ENCODE data around the gene ACSL3. TPM values are rescaled to one million over a fixed set of nuclear protein-coding genes. Genes with fewer than 3 reads are reported as not detected.

Gene ACSL3
- total RNA-seq, 4 donors from 2014 or later, result 46.5 to 71.6 (median 52.1) TPM

GRCh38 chr2:222964376-222965031 lies 103.7 kb downstream of the ACSL3 start:
- Histone ChIP-seq H3K27ac (no peak overlapping the region), H3K9me3 (no peaks in the 10 kb centered on the region), H3K4me1 (no peaks in the 10 kb centered on the region), H3K4me3 (no peak overlapping the region), H3K27me3 (peaks cover 4% of the 10 kb centered on the region), H3K36me3 (no peaks in the 10 kb centered on the region)
- no peak for TF ChIP-seq POLR2A (IDR thresholded peaks at IDR 0.05)
- no peak for TF ChIP-seq CTCF (IDR thresholded peaks at IDR 0.05)
- no peak for TF ChIP-seq EP300 (IDR thresholded peaks at IDR 0.05)
- TF ChIP-seq POLR2AphosphoS5 (IDR thresholded peaks at IDR 0.05), result no peak
- 86 to 88% methylated on average over 4 to 5 of the region's 11 CpGs for WGBS, 2 donors (ENCODE audit: low coverage in 1 of 2)
- ATAC-seq, result no peak

GRCh38 chr2:222965555-222965954 lies 104.7 kb downstream of the ACSL3 start:
- H3K4me1 ChIP-seq, result no peaks in the 10 kb centered on the region
- H3K9me3 ChIP-seq, result no peaks in the 10 kb centered on the region
- no peak for TF ChIP-seq POLR2A (IDR thresholded peaks at IDR 0.05)
- no peak for TF ChIP-seq EP300 (IDR thresholded peaks at IDR 0.05)
- no peak for TF ChIP-seq CTCF (IDR thresholded peaks at IDR 0.05)
- TF ChIP-seq POLR2AphosphoS5 (IDR thresholded peaks at IDR 0.05), result no peak
- WGBS, 2 donors (ENCODE audit: low coverage in 1 of 2), result no CpG with 5 or more reads among the region's 1 CpG
- H3K27me3 ChIP-seq, result peaks cover 4% of the 10 kb centered on the region
- ATAC-seq, result no peak
- no peaks in the 10 kb centered on the region for H3K36me3 ChIP-seq
- H3K27ac ChIP-seq, result no peak overlapping the region
- H3K4me3 ChIP-seq, result no peak overlapping the region

DNA sequence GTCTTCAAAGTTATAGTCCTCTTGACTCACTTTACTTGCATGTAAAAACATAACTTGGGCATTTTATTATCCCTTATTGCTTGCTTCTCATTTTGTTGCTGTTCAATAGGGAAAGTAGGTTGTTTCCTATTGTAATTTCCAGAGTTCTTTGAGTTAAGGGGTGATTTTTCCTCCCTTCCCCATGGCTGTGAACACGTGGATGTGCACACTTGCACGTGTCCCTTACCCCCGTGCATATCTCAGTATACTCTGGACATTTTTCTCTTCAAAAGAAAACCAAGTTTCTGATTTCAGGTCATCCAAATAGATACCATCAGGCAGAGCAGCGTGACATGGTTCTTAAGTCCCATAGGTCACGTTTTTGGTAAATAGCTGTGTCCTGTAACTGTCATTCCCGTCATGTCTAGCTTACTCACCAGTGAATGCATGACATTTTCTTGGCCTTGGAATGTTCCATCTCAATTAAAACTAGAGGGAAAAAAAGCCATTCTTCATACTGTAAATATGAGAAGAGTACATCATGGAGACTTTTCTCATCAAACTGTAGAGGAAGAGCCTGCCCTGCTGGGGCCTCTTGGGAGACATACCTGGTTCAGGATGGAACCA lies 107.8 kb downstream of the ACSL3 start:
- no peak for ATAC-seq
- H3K4me1 ChIP-seq, result peaks cover 0 to 8% (median 0%) of the 10 kb centered on the region in 3 donors
- H3K27ac ChIP-seq, result no peak overlapping the region
- no peaks in the 10 kb centered on the region for H3K36me3 ChIP-seq
- H3K4me3 ChIP-seq, result no peak overlapping the region
- TF ChIP-seq EP300 (IDR thresholded peaks at IDR 0.05) (no peak), POLR2AphosphoS5 (IDR thresholded peaks at IDR 0.05) (no peak), CTCF (IDR thresholded peaks at IDR 0.05) (no peak), POLR2A (IDR thresholded peaks at IDR 0.05) (no peak)
- H3K27me3 ChIP-seq, result peaks cover 4% of the 10 kb centered on the region
- H3K9me3 ChIP-seq, result no peaks in the 10 kb centered on the region
- WGBS, 2 donors (ENCODE audit: low coverage in 1 of 2), result 82% methylated on average over 6 of the region's 6 CpGs; no CpG with 5 or more reads in 1 of the 2 donors

GRCh38 chr2:222969491-222969890 lies 108.7 kb downstream of the ACSL3 start:
- TF ChIP-seq EP300 (IDR thresholded peaks at IDR 0.05), result no peak
- TF ChIP-seq POLR2AphosphoS5 (IDR thresholded peaks at IDR 0.05), result no peak
- no peak for TF ChIP-seq POLR2A (IDR thresholded peaks at IDR 0.05)
- no peak for TF ChIP-seq CTCF (IDR thresholded peaks at IDR 0.05)
- H3K27ac ChIP-seq, result no peak overlapping the region
- no peaks in the 10 kb centered on the region for H3K36me3 ChIP-seq
- H3K4me1 ChIP-seq, result peaks cover 0 to 8% (median 0%) of the 10 kb centered on the region in 3 donors
- ATAC-seq, result no peak
- WGBS, 2 donors (ENCODE audit: low coverage in 1 of 2), result 39 to 51% methylated on average over 3 of the region's 3 CpGs
- peaks cover 4% of the 10 kb centered on the region for H3K27me3 ChIP-seq
- no peak overlapping the region for H3K4me3 ChIP-seq
- H3K9me3 ChIP-seq, result no peaks in the 10 kb centered on the region

GRCh38 chr2:222972420-222972819 lies 111.6 kb downstream of the ACSL3 start:
- no peak for TF ChIP-seq CTCF (IDR thresholded peaks at IDR 0.05)
- Histone ChIP-seq H3K4me1 (peaks cover 0 to 8% (median 0%) of the 10 kb centered on the region in 3 donors), H3K27ac (no peak overlapping the region), H3K9me3 (no peaks in the 10 kb centered on the region), H3K4me3 (no peak overlapping the region), H3K27me3 (no peaks in the 10 kb centered on the region), H3K36me3 (no peaks in the 10 kb centered on the region)
- WGBS, 2 donors (ENCODE audit: low coverage in 1 of 2), result 87 to 88% methylated on average over 5 to 9 of the region's 10 CpGs
- no peak for ATAC-seq
